Activated naive CD4-positive, alpha-beta T cell treated with anti-CD3 and anti-CD28 coated beads, Interleukin-2, amount 10 ng/mL, durations not matched to agents 7 days and 5 days (primary cell): ENCODE results near the gene DOCK3.
"Not testable (repeated sequence)": the region's sequence is repeated elsewhere in the genome, so short reads cannot be mapped to it uniquely, and the experiment has no call there.

ENCODE experiments used
- CTCF ChIA-PET: fragments of 350-600 bp; sonication (Branson Sonifier 250); formaldehyde crosslinking; loops from one replicate; lab custom pipeline; 2021; ENCODE audit warnings: antibody characterized with exemption; lab: Charles Lee
- DNase-seq: peaks from one replicate; pipeline ENCODE4 v3.0.0-alpha.2; 2020
- H3K27ac Mint-ChIP-seq: one replicate; pipeline ENCODE4 v1.8.0; 2021; ENCODE audit warnings: mild to moderate bottlenecking, moderate library complexity, mixed read lengths
- H3K27me3 Mint-ChIP-seq: one replicate; pipeline ENCODE4 v1.8.0; 2021; ENCODE audit warnings: mild to moderate bottlenecking, mixed read lengths
- H3K36me3 Mint-ChIP-seq: one replicate; pipeline ENCODE4 v1.8.0; 2021; ENCODE audit warnings: mixed read lengths
- H3K4me1 Mint-ChIP-seq: one replicate; pipeline ENCODE4 v1.8.0; 2021; ENCODE audit warnings: mixed read lengths
- H3K4me3 Mint-ChIP-seq: one replicate; pipeline ENCODE4 v1.8.0; 2021; ENCODE audit warnings: mild to moderate bottlenecking, moderate library complexity, mixed read lengths
- H3K9me3 Mint-ChIP-seq: one replicate; pipeline ENCODE4 v1.8.0; 2021; ENCODE audit warnings: mixed read lengths

The DOCK3 gene

GRCh38 chr3:50737906-50738598 is 63.3 kb downstream of the DOCK3 start:
- DNase-seq = no peak
- no peaks in the 10 kb centered on the region for H3K36me3 Mint-ChIP-seq
- no peaks in the 10 kb centered on the region for H3K4me1 Mint-ChIP-seq
- CTCF ChIA-PET = interaction anchor here (0.9 kb wide), 1 partner anchor 10 kb away, joined by 3 read pairs; no protein-coding TSS in a partner anchor
- peaks cover 5% of the 10 kb centered on the region for H3K9me3 Mint-ChIP-seq
- H3K27ac Mint-ChIP-seq = no peak overlapping the region
- H3K4me3 Mint-ChIP-seq = no peak overlapping the region
- H3K27me3 Mint-ChIP-seq = no peaks in the 10 kb centered on the region

DNA sequence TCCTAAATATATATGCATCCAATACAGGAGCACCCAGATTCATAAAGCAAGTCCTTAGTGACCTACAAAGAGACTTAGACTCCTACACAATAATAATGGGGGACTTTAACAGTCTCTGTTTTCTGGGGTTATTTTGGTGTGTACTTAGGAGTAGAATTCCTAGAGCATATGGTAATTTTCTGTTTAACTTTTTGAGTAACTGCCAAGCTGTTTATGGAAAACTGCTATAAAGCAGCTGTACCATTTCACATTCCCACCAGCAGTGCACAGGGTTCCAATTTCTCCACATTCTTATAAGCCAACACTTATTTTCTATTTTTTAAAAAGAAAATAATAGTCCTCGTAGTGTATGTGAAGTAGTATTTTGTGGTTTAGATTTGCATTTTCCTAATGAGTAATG is 68.9 kb downstream of the DOCK3 start:
- no peak overlapping the region for H3K27ac Mint-ChIP-seq
- peaks cover 11% of the 10 kb centered on the region for H3K4me1 Mint-ChIP-seq
- DNase-seq = no peak
- H3K27me3 Mint-ChIP-seq = no peaks in the 10 kb centered on the region
- CTCF ChIA-PET = no interaction called here
- H3K36me3 Mint-ChIP-seq = no peaks in the 10 kb centered on the region
- no peak overlapping the region for H3K4me3 Mint-ChIP-seq
- H3K9me3 Mint-ChIP-seq = peaks cover 2% of the 10 kb centered on the region

DNA sequence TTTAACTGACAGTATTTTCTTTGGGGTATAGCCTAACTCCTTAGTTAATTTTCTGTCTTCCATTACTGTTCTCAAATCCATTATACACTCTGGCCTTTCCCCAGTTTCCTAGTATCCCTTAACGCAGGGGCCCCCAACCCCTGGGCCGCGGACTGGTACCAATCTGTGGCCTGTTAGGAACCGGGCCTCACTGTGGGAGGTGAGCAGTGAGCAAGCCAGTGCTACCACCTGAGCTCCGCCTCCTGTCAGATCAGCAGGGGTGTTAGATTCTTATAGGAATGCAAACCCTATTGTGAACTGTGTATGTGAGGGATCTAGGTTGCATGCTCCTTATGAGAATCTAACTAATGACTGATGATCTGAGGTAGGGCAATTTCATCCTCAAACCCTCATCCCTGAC is 75.1 kb downstream of the DOCK3 start:
- DNase-seq = no peak
- no peaks in the 10 kb centered on the region for H3K36me3 Mint-ChIP-seq
- H3K27ac Mint-ChIP-seq = no peak overlapping the region
- no peaks in the 10 kb centered on the region for H3K9me3 Mint-ChIP-seq
- H3K4me1 Mint-ChIP-seq = peaks cover 16% of the 10 kb centered on the region
- CTCF ChIA-PET = no interaction called here
- H3K27me3 Mint-ChIP-seq = no peaks in the 10 kb centered on the region
- H3K4me3 Mint-ChIP-seq = no peak overlapping the region

DNA sequence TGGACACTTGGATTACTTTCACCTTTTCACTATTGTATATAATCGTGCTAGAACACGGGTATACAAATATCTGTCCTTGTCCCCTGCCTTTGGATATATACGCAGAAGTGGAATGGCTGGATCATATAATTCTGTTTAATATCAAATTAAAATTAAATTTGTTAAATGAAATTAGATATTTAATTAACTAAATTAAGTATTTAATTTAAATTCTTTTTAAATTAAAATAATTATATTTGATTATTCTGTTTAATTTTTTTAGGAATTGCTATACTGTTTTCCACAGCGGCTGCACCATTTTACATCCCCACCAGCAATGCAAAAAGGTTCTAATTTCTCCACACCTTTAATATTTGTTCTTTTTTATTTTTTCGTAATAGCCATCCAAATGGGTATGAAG is 84.3 kb downstream of the DOCK3 start:
- Mint-ChIP-seq H3K4me1 (no peaks in the 10 kb centered on the region), H3K9me3 (no peaks in the 10 kb centered on the region), H3K27me3 (no peaks in the 10 kb centered on the region), H3K4me3 (no peak overlapping the region), H3K36me3 (no peaks in the 10 kb centered on the region), H3K27ac (no peak overlapping the region)
- CTCF ChIA-PET = no interaction called here
- DNase-seq = no peak

- Mint-ChIP-seq H3K4me3 (no peak overlapping the region), H3K9me3 (peaks cover 6% of the 10 kb centered on the region), H3K4me1 (no peaks in the 10 kb centered on the region), H3K27me3 (peaks cover 7% of the 10 kb centered on the region), H3K27ac (no peak overlapping the region), H3K36me3 (no peaks in the 10 kb centered on the region)
- CTCF ChIA-PET = no interaction called here
- DNase-seq = no peak
Measured at GRCh38 chr3:50777680-50778079, 103.0 kb downstream of the DOCK3 start.

DNA sequence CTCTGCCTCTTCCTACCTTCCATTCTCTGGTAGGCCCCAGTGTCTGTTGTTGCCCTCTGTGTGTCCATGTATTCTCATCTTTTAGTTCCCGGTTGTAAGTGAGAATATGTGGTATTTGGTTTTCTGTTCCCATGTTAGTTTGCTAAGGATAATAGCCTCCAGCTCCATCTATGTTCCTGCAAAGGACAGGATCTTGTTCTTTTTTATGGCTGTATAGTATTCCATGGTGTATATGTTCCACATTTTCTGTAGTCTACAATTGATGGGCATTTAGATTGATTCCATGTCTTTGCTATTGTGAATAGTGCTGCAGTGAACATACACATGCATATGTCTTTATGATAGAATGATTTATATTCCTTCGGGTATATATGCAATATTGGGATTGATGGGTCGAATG is 107.0 kb downstream of the DOCK3 start:
- H3K27me3 Mint-ChIP-seq, H3K4me3 Mint-ChIP-seq, H3K4me1 Mint-ChIP-seq, H3K27ac Mint-ChIP-seq, H3K36me3 Mint-ChIP-seq, CTCF ChIA-PET, DNase-seq: not testable (repeated sequence)
- peaks cover 17% of the 10 kb centered on the region for H3K9me3 Mint-ChIP-seq

GRCh38 chr3:50786631-50787030 is 111.9 kb downstream of the DOCK3 start:
- no peak for DNase-seq
- Mint-ChIP-seq H3K27ac (no peak overlapping the region), H3K9me3 (peaks cover 17% of the 10 kb centered on the region), H3K27me3 (no peaks in the 10 kb centered on the region), H3K4me1 (no peaks in the 10 kb centered on the region), H3K4me3 (no peak overlapping the region), H3K36me3 (no peaks in the 10 kb centered on the region)
- CTCF ChIA-PET = no interaction called here

DNA sequence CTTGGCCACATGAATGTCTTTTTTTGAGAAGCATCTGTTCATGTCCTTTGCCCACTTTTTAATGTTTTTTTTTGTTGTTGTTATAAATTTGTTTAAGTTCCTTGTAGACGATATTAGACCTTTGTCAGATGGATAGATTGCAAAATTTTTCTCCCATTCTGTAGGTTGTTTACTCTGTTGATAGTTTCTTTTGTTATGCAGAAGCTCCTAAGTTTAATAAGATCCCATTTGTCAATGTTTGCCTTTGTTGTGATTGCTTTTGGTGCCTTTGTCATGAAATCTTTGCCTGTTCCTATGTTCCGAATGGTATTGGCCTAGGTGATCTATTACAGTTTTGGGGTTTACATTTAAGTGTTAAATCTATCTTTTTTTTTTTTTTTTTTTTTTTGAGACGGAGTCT is 116.2 kb downstream of the DOCK3 start:
- H3K27ac Mint-ChIP-seq, H3K4me3 Mint-ChIP-seq, H3K36me3 Mint-ChIP-seq, DNase-seq, CTCF ChIA-PET, H3K27me3 Mint-ChIP-seq, H3K4me1 Mint-ChIP-seq, H3K9me3 Mint-ChIP-seq: not testable (repeated sequence)

DNA sequence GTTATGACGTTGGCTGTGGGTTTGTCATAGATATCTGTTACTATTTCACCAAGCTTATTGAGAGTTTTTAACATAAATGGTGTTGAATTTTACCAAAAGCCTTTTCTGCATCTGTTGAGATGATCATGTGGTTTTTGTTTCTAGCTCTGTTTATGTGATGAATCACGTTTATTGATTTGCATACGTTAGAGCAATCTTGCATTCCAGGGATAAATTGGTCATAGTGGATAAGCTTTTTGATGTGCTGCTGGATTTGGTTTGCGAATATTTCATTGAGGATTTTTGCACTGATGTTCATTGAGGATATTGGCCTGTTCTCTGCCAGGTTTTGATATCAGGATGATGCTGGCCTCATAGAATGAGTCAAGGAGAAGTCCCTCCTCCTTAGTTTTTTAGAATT is 117.8 kb downstream of the DOCK3 start:
- Mint-ChIP-seq H3K27me3 (no peaks in the 10 kb centered on the region), H3K36me3 (no peaks in the 10 kb centered on the region), H3K9me3 (no peaks in the 10 kb centered on the region), H3K4me1 (no peaks in the 10 kb centered on the region), H3K27ac (no peak overlapping the region), H3K4me3 (no peak overlapping the region)
- CTCF ChIA-PET = no interaction called here
- DNase-seq = no peak

- H3K36me3 Mint-ChIP-seq, H3K4me1 Mint-ChIP-seq, H3K27me3 Mint-ChIP-seq, DNase-seq, H3K4me3 Mint-ChIP-seq, CTCF ChIA-PET, H3K27ac Mint-ChIP-seq: not testable (repeated sequence)
- H3K9me3 Mint-ChIP-seq = peaks cover 39% of the 10 kb centered on the region
Measured at GRCh38 chr3:50803805-50804204, 129.1 kb downstream of the DOCK3 start.

DNA sequence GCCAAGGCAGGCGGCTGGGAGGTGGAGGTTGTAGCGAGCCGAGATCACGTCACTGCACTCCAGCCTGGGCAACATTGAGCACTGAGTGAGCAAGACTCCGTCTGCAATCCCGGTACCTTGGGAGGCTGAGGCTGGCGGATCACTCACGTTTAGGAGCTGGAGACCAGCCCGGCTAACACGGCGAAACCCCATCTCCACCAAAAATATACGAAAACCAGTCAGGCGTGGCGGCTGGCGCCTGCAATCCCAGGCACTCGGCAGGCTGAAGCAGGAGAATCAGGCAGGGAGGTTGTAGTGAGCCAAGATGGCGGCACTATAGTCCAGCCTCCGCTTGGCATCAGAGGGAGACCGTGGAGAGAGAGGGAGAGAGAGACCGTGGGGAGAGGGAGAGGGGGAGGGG is 129.6 kb downstream of the DOCK3 start:
- H3K27me3 Mint-ChIP-seq, H3K27ac Mint-ChIP-seq, H3K4me1 Mint-ChIP-seq, H3K36me3 Mint-ChIP-seq, DNase-seq, CTCF ChIA-PET, H3K4me3 Mint-ChIP-seq: not testable (repeated sequence)
- peaks cover 33% of the 10 kb centered on the region for H3K9me3 Mint-ChIP-seq

DNA sequence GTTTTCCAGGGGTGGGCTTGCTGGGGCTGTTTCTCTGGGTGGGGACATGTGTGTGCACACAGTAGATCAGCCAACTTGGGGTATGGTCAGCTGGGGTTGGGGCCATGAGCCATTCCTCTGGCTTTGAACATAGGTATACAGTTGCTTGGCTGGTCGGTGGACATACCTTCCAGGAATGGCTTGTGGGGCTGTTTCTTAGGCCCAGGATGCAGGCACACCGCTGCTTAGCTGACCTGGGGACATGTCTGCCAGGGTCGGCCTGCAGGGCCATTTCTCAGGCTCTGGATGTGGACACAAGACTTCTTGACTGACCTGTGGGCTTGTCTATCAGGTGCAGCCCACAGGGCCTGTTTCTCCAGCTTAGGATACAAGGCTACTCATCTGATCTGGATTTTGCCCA is 130.6 kb downstream of the DOCK3 start:
- no peak for DNase-seq
- no peaks in the 10 kb centered on the region for H3K36me3 Mint-ChIP-seq
- CTCF ChIA-PET = no interaction called here
- no peak overlapping the region for H3K4me3 Mint-ChIP-seq
- peaks cover 7% of the 10 kb centered on the region for H3K27me3 Mint-ChIP-seq
- H3K27ac Mint-ChIP-seq = no peak overlapping the region
- peaks cover 27% of the 10 kb centered on the region for H3K9me3 Mint-ChIP-seq
- H3K4me1 Mint-ChIP-seq = no peaks in the 10 kb centered on the region

GRCh38 chr3:50806031-50806430 is 131.3 kb downstream of the DOCK3 start:
- Mint-ChIP-seq H3K9me3 (peaks cover 20% of the 10 kb centered on the region), H3K36me3 (no peaks in the 10 kb centered on the region), H3K4me3 (no peak overlapping the region), H3K27ac (no peak overlapping the region), H3K4me1 (no peaks in the 10 kb centered on the region), H3K27me3 (peaks cover 5% of the 10 kb centered on the region)
- DNase-seq = no peak
- CTCF ChIA-PET = no interaction called here

DNA sequence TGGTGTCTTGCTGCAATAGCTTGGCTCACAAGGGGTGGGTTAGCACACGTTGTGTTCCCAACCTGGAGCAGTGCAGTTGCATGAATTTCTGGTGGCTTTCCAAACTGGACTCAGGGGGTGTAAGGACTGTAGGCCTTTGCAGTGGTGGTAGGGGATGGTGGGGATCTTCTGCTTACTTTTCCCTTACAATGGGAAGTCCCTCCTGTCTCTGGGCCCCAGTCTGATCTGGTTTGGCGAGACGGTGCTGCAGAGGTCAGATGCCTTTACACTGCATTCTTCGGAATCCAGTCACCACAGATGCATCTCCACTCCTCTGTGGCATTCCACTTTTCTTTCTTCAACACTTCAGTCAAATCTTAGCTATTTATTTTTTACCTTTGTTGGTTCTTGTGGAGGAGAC is 132.1 kb downstream of the DOCK3 start:
- Mint-ChIP-seq H3K36me3 (no peaks in the 10 kb centered on the region), H3K4me1 (no peaks in the 10 kb centered on the region), H3K4me3 (no peak overlapping the region), H3K27me3 (peaks cover 8% of the 10 kb centered on the region), H3K27ac (no peak overlapping the region), H3K9me3 (peaks cover 13% of the 10 kb centered on the region)
- DNase-seq = no peak
- CTCF ChIA-PET = no interaction called here

- Mint-ChIP-seq H3K36me3 (no peaks in the 10 kb centered on the region), H3K4me3 (no peak overlapping the region), H3K27ac (no peak overlapping the region), H3K27me3 (peaks cover 8% of the 10 kb centered on the region), H3K9me3 (peaks cover 10% of the 10 kb centered on the region), H3K4me1 (no peaks in the 10 kb centered on the region)
- CTCF ChIA-PET = no interaction called here
- no peak for DNase-seq
Measured at GRCh38 chr3:50807266-50807665, 132.5 kb downstream of the DOCK3 start.

DNA sequence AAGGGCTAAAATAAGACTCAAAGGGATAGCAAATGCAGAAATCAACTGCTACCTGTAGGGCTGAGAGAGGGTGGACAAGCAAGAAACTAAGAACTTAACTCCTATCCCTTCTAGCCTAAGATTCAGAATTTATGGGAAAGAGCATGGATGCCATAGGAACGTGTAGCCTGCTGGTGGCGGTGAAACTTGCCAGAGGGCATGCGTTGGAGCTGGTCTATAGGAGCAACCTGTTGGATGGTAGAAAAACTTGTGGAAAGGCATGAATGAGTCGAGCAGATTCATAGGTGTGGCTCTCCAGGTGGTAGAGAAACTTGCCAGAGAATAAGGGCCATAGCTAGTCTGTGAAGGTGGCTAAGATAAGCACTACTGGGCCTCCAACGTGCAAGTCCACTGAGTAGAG is 137.2 kb downstream of the DOCK3 start:
- H3K9me3 Mint-ChIP-seq = no peaks in the 10 kb centered on the region
- H3K4me3 Mint-ChIP-seq = no peak overlapping the region
- DNase-seq = no peak
- CTCF ChIA-PET = no interaction called here
- H3K4me1 Mint-ChIP-seq = no peaks in the 10 kb centered on the region
- H3K27ac Mint-ChIP-seq = no peak overlapping the region
- H3K36me3 Mint-ChIP-seq = no peaks in the 10 kb centered on the region
- H3K27me3 Mint-ChIP-seq = peaks cover 3% of the 10 kb centered on the region
